ENCODE data around the gene HHAT. TPM values are rescaled to one million over a fixed set of nuclear protein-coding genes. Genes with fewer than 3 reads are reported as not detected.

HHAT gene
- total RNA-seq, 1 donor from 2014 or later, result 6.0 TPM

DNA sequence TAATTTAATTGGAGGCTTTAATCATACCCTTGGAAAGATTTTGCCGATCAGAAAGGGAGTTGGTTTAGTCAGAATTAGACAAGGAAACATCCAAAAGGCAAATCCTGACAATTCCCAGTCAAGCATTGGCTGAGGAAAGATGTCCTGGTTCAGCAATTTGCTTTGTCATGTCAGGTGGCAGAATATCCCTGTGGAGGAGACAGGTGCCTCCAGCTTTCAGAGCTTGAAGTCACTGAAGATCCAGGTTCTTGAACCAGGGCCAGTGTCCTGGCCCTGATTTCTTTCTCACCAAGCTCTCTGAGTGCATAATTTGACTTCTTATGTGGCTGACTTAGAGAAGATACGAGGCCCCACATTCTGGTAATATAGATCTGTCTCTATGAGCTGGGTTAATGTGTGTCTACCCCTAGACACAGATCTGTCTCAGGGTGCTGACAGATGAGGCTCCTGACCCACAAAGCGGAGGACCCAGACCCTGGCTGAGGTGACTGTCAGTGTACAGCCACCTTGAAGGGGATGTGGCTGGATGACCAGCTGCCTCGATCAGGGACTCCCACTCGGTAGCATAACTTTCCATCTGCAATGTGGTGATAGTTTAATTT lies 118.9 kb downstream of the HHAT start:
- TF ChIP-seq CTCF (IDR thresholded peaks at IDR 0.05), result no peak
- H3K9me3 Mint-ChIP-seq (ENCODE audit: unreplicated experiment), result no peaks in the 10 kb centered on the region
- DNase-seq (ENCODE audit: extremely low spot score, unreplicated experiment), result no peak
- peaks cover 9% of the 10 kb centered on the region for H3K4me1 Mint-ChIP-seq (ENCODE audit: unreplicated experiment)
- H3K36me3 Mint-ChIP-seq (ENCODE audit: unreplicated experiment), result no peaks in the 10 kb centered on the region
- no peak overlapping the region for H3K27ac Mint-ChIP-seq (ENCODE audit: unreplicated experiment)
- H3K4me3 Mint-ChIP-seq (ENCODE audit: unreplicated experiment), result no peak overlapping the region
- H3K27me3 Mint-ChIP-seq (ENCODE audit: unreplicated experiment), result no peaks in the 10 kb centered on the region

GRCh38 chr1:210448297-210448892 lies 119.7 kb downstream of the HHAT start:
- no peak for DNase-seq (ENCODE audit: extremely low spot score, unreplicated experiment)
- Mint-ChIP-seq H3K27ac (ENCODE audit: unreplicated experiment) (no peak overlapping the region), H3K27me3 (ENCODE audit: unreplicated experiment) (no peaks in the 10 kb centered on the region), H3K36me3 (ENCODE audit: unreplicated experiment) (no peaks in the 10 kb centered on the region), H3K4me3 (ENCODE audit: unreplicated experiment) (no peak overlapping the region), H3K9me3 (ENCODE audit: unreplicated experiment) (no peaks in the 10 kb centered on the region), H3K4me1 (ENCODE audit: unreplicated experiment) (peaks cover 9% of the 10 kb centered on the region)
- TF ChIP-seq CTCF (IDR thresholded peaks at IDR 0.05), result peak; percentile 81

DNA sequence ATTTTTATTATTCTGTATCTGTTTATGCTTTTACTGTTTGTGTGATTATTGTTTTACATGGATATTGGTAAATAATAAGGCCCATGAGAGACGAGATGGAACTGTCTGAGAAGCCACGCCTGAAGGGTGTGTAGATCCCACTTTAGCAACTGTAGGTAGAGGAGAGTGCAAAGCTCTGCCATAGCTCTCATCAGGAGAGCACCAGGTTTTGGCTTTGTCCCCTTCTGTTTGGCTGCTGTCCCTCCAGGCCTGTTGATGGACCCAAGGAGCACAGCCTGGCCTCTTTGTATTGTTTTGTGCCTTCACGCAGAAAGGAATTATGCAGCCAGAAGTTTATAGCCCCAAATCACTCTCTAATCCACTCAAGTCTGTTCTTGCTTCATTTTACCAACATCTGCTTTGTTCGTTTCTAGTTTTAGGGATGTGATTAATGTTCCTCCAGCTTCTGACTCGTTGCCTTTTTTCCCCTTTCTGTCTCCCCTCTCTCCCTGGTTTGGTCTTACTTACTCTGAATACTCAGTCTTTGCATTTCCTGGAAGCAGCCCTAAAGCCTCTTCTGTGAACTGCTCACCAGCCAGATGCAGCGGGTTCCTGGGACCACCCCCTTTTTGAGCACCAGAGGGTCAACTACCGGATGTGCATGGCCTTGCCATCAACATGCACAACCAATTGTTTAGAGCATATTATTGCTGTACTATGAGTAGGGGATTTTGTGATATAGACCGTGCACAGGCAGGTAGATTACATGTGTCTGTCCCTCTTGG lies 127.3 kb downstream of the HHAT start:
- Mint-ChIP-seq H3K27me3 (ENCODE audit: unreplicated experiment) (no peaks in the 10 kb centered on the region), H3K27ac (ENCODE audit: unreplicated experiment) (no peak overlapping the region), H3K36me3 (ENCODE audit: unreplicated experiment) (peaks cover 5% of the 10 kb centered on the region), H3K4me1 (ENCODE audit: unreplicated experiment) (peaks cover 6% of the 10 kb centered on the region), H3K4me3 (ENCODE audit: unreplicated experiment) (no peak overlapping the region), H3K9me3 (ENCODE audit: unreplicated experiment) (peaks cover 4% of the 10 kb centered on the region)
- no peak for DNase-seq (ENCODE audit: extremely low spot score, unreplicated experiment)
- TF ChIP-seq CTCF (IDR thresholded peaks at IDR 0.05), result no peak

DNA sequence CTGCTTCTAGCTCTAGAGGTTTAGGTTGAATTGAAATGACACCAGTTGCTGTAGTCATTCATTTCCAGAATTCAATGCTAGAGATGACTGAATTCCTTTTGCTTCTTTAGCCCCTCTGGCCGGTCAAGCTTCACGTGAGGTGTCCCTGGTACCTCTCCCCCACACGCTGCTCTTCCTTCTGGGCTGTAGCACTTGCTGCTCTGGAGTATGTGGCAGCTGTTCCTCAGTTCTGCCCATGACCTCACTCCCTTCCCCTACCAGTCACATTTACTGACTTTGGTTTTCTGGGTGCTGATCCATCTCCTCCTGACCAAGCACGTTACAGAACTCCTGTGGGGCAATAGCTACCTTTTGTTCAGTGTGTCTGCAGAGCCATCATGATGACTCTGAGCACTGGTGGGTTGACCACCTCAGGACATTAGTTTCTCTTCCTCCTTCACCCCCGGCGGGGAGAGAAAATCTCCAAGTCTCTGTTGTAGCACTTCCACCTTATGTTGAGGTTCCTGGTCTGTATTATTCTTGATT lies 128.1 kb downstream of the HHAT start:
- peaks cover 5% of the 10 kb centered on the region for H3K36me3 Mint-ChIP-seq (ENCODE audit: unreplicated experiment)
- DNase-seq (ENCODE audit: extremely low spot score, unreplicated experiment), result no peak
- H3K27me3 Mint-ChIP-seq (ENCODE audit: unreplicated experiment), result no peaks in the 10 kb centered on the region
- H3K9me3 Mint-ChIP-seq (ENCODE audit: unreplicated experiment), result peaks cover 4% of the 10 kb centered on the region
- peaks cover 7% of the 10 kb centered on the region for H3K4me1 Mint-ChIP-seq (ENCODE audit: unreplicated experiment)
- no peak for TF ChIP-seq CTCF (IDR thresholded peaks at IDR 0.05)
- no peak overlapping the region for H3K4me3 Mint-ChIP-seq (ENCODE audit: unreplicated experiment)
- H3K27ac Mint-ChIP-seq (ENCODE audit: unreplicated experiment), result no peak overlapping the region

DNA sequence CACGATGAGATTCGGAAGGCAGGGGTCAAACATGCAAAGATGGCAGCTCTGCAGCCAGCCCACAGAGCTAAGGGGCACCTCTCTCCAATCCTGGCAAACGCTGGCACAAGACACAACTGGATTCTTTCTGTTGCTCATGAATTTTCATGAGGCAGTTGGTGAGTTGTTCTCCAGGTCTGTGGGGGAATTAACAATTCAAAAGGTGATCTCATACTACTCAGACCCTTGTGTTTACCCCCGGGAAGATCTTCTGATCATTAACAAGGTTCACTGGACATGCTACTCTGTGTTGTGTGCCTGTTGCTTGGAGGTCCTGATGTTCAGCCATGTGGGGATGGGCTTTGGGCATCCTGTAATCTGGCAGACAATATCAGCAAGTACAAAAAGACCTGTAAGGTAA lies 128.9 kb downstream of the HHAT start:
- Mint-ChIP-seq H3K36me3 (ENCODE audit: unreplicated experiment) (peaks cover 5% of the 10 kb centered on the region), H3K9me3 (ENCODE audit: unreplicated experiment) (peaks cover 4% of the 10 kb centered on the region), H3K4me1 (ENCODE audit: unreplicated experiment) (peaks cover 7% of the 10 kb centered on the region), H3K4me3 (ENCODE audit: unreplicated experiment) (no peak overlapping the region), H3K27ac (ENCODE audit: unreplicated experiment) (no peak overlapping the region), H3K27me3 (ENCODE audit: unreplicated experiment) (no peaks in the 10 kb centered on the region)
- TF ChIP-seq CTCF (IDR thresholded peaks at IDR 0.05), result no peak
- DNase-seq (ENCODE audit: extremely low spot score, unreplicated experiment), result no peak

Measured in osteocyte (in vitro differentiated cells).